HepG2 (cell line): ENCODE measurements around the gene FBXL13. TPM values are rescaled to one million over a fixed set of nuclear protein-coding genes. Genes with fewer than 3 reads are reported as not detected.

Experiments
- ATAC-seq: fragments of 200-7000 bp; cut with Tn5 transposase; 3 replicates; pipeline ENCODE4 v1.9.1; 2020; ENCODE audit warnings: mild to moderate bottlenecking, moderate library complexity
- BruUV-seq: library from RNA; stranded (reverse); fragments of 400-500 nt; replicated peaks from 2 replicates; lab custom pipeline; 2021; lab: Mats Ljungman, UMichigan
- CTCF ChIA-PET: fragments of 300-600 bp; formaldehyde crosslinking; extraction: SDS; loops from one replicate; lab custom pipeline; 2021; ENCODE audit warnings: low total read pairs, inconsistent platforms, low intra/inter-chr PET ratio; lab: Yijun Ruan, JAX
- POLR2A ChIA-PET: fragments of 350-600 bp; sonication (Branson Sonifier 250); formaldehyde crosslinking; loops from one replicate; lab custom pipeline; 2020; ENCODE audit warnings: antibody characterized with exemption, inconsistent platforms; lab: Yijun Ruan, JAX
- DNase-seq: peaks from one replicate; pipeline ENCODE4 v3.0.0-alpha.2; 2015; ENCODE audit warnings: low spot score
- FAIRE-seq: peaks from 3 replicates; lab custom pipeline; 2011; peaks lifted over from hg19 to GRCh38; lab: Jason Lieb, UNC
- H2AFZ ChIP-seq: one replicate; pipeline ENCODE4 v1.6.1; 2011; ENCODE audit warnings: low read length, inconsistent platforms
- H3K27ac ChIP-seq: fragments of 300-600 bp; 3 replicates; pipeline ENCODE4 v1.8.0; 2011; ENCODE audit warnings: mixed run types, mild to moderate bottlenecking, mixed read lengths, low read length, inconsistent platforms; ENCODE audit not compliant: insufficient read depth; ENCODE audit errors: extremely low read length
- H3K27me3 ChIP-seq, 2 experiments: fragments of 200-600 bp in 1 of 2; 2 replicates in 1 of 2; 3 replicates in 1 of 2; pipeline versions ENCODE4 v1.6.0 to v1.8.0; 2011; ENCODE audit warnings: low read length in 2 of 2, mild to moderate bottlenecking in 2 of 2, moderate library complexity in 2 of 2, inconsistent platforms in 1 of 2; ENCODE audit not compliant: insufficient read depth in 2 of 2, control insufficient read depth in 1 of 2
- H3K36me3 ChIP-seq, 2 experiments: fragments of 200-600 bp in 1 of 2; replicated peaks in 1 of 2; 2 replicates in 1 of 2; 3 replicates in 1 of 2; pipeline versions ENCODE4 v1.5.1 to v1.8.0; 2011; ENCODE audit warnings: low read length in 2 of 2, inconsistent platforms in 1 of 2; ENCODE audit not compliant: insufficient read depth in 2 of 2, control insufficient read depth in 1 of 2
- H3K4me1 ChIP-seq: 2 replicates; pipeline ENCODE4 v1.5.1; 2012; ENCODE audit warnings: low read length, inconsistent platforms; ENCODE audit not compliant: insufficient read depth
- H3K4me2 ChIP-seq: 2 replicates; pipeline ENCODE4 v1.6.0; 2011; ENCODE audit warnings: low read depth, low read length, inconsistent platforms
- H3K4me3 ChIP-seq, 3 experiments: fragments of 200-600 bp in 1 of 3; sonication (generic), shearing (Covaris generic) in 1 of 3; replicated peaks in 1 of 3; 2 replicates each; pipeline ENCODE4 v1.5.1; 2011 to 2016; ENCODE audit warnings: low read length in 3 of 3, inconsistent platforms in 2 of 3, low read depth in 2 of 3, mild to moderate bottlenecking in 2 of 3, control low read depth in 1 of 3, mixed read lengths in 1 of 3; ENCODE audit not compliant: insufficient read depth in 1 of 3
- H3K79me2 ChIP-seq: one replicate; pipeline ENCODE4 v1.6.1; 2011; ENCODE audit warnings: low read length, inconsistent platforms; ENCODE audit not compliant: insufficient read depth
- H3K9ac ChIP-seq: 2 replicates; pipeline ENCODE4 v1.6.0; 2011; ENCODE audit warnings: mild to moderate bottlenecking, low read depth, low read length, inconsistent platforms; ENCODE audit not compliant: insufficient read depth
- H3K9me3 ChIP-seq: 2 replicates; pipeline ENCODE4 v1.5.1; 2012; ENCODE audit warnings: mild to moderate bottlenecking, low read length
- H4K20me1 ChIP-seq: 2 replicates; pipeline ENCODE4 v1.6.0; 2011; ENCODE audit warnings: inconsistent platforms, mild to moderate bottlenecking, low read length, moderate library complexity; ENCODE audit not compliant: insufficient read depth
- ATF7 ChIP-seq, 2 experiments: fragments of 450-650 bp in 1 of 2; sonication (generic) in 1 of 2; formaldehyde crosslinking in 1 of 2; IDR thresholded peaks; 2 replicates each; pipeline versions ENCODE4 v1.4.0 to v1.6.1; 2016 to 2020; ENCODE audit warnings: antibody characterized with exemption in 1 of 2, mild to moderate bottlenecking in 1 of 2, missing genetic modification reagents in 1 of 2
- BCLAF1 ChIP-seq: fragments of 450-650 bp; IDR thresholded peaks from 2 replicates; pipeline ENCODE4 v1.6.1; 2017; ENCODE audit warnings: mild to moderate bottlenecking
- MAFK ChIP-seq, 2 experiments: IDR thresholded peaks in 1 of 2; conservative IDR thresholded peaks in 1 of 2; 2 replicates each; pipeline ENCODE4 v1.6.1; 2011; ENCODE audit warnings: improper control_type of control experiment in 2 of 2, low read length in 2 of 2
- PHB2 ChIP-seq: fragments of 450-650 bp; IDR thresholded peaks from 2 replicates; pipeline ENCODE4 v1.6.1; 2018; ENCODE audit not compliant: partially characterized antibody
- SAFB2 ChIP-seq: sonication (generic); formaldehyde crosslinking; IDR thresholded peaks from 2 replicates; pipeline ENCODE4 v1.5.1; 2020; ENCODE audit warnings: missing genetic modification reagents, low read depth, mild to moderate bottlenecking, borderline replicate concordance
- SMC3 ChIP-seq: IDR thresholded peaks from 2 replicates; pipeline ENCODE4 v1.6.1; 2011; ENCODE audit warnings: low read length, improper control_type of control experiment
- STAG1 ChIP-seq: sonication (generic); formaldehyde crosslinking; IDR thresholded peaks from 2 replicates; pipeline ENCODE4 v1.4.0; 2020; ENCODE audit warnings: missing genetic modification reagents
- TGIF2 ChIP-seq: IDR thresholded peaks from 2 replicates; pipeline ENCODE4 v1.6.1; 2016; ENCODE audit warnings: control low read depth, missing compliant biosample characterization
- ZNF574 ChIP-seq: sonication (generic); formaldehyde crosslinking; IDR thresholded peaks from 2 replicates; pipeline ENCODE4 v1.4.0; 2020; ENCODE audit warnings: missing genetic modification reagents
- ZNF704 ChIP-seq: sonication (generic); formaldehyde crosslinking; IDR thresholded peaks from 2 replicates; pipeline ENCODE4 v1.8.1; 2023; ENCODE audit warnings: mild to moderate bottlenecking, inconsistent platforms, moderate library complexity, missing genetic modification reagents, borderline replicate concordance
- WGBS: methylation state at CpG from one replicate; pipeline ENCODE4 v1.1.6; 2017; ENCODE audit warnings: low lambda C conversion rate; 5-methylcytosine and 5-hydroxymethylcytosine counted together
- in situ Hi-C: cut with HindIII; loops from 2 replicates; pipeline ENCODE4 v1.10.0; 2017; ENCODE audit warnings: low pct_unique_long_range_greater_than_20kb; ENCODE audit not compliant: extremely low pct_ligation_motif_present
- intact Hi-C: fragments of 100-400 bp; cut with micrococcal nuclease; formaldehyde crosslinking; loops from one replicate; pipeline ENCODE4 v1.10.0; 2022; ENCODE audit not compliant: unreplicated experiment
- polyA plus RNA-seq, 8 experiments: library from polyadenylated mRNA; depleted of rRNA in 3 of 8; stranded (reverse) in 7 of 8; unstranded in 1 of 8; fragments of >200 nt; fragmentation: Illumina TruSeq in 4 of 8; extraction: Trizol in 4 of 8; gene quantifications; 2 replicates each; pipeline versions ENCODE4 v1.2.1 to v1.2.3, GENCODE V29; 2011 to 2016; ENCODE audit warnings: low read depth in 4 of 8, missing spikeins in 1 of 8, mixed read lengths in 1 of 8; ENCODE audit not compliant: insufficient read depth in 1 of 8
- total RNA-seq, 5 experiments: library from RNA; depleted of rRNA; stranded (reverse); fragments of >200 nt; fragmentation: Illumina TruSeq; extraction: Trizol; gene quantifications; 2 replicates each; pipeline ENCODE4 v1.2.3, GENCODE V29; 2016; ENCODE audit warnings: low read depth in 1 of 5

FBXL13 gene
- total and polyA plus RNA-seq, 2 of the 13 experiments (the other 11 are each of a cell fraction or from before 2014, with no cell fraction given), result 0.24 to 0.77 TPM

- TF ChIP-seq ZNF574, result no peak
- TF ChIP-seq TGIF2 (CRISPR knock-in tag), result no peak
- TF ChIP-seq BCLAF1, result no peak
- TF ChIP-seq PHB2, result no peak
- no peak for TF ChIP-seq SAFB2
These were observed 98.7 kb downstream of the FBXL13 start (continued) for GRCh38 chr7:102975854-102976253.

- FAIRE-seq, result no peak
- WGBS, result 47% methylated on average over 15 of the region's 15 CpGs
These were observed 100.0 kb downstream of the FBXL13 start for GRCh38 chr7:102974366-102975236.

More at GRCh38 chr7:102974366-102975236, 100.0 kb downstream of the FBXL13 start:
- Histone ChIP-seq H3K4me1 (no peaks in the 10 kb centered on the region), H2AFZ (no peak overlapping the region), H3K36me3 (no peaks in the 10 kb centered on the region), H3K79me2 (no peaks in the 10 kb centered on the region), H3K27ac (no peak overlapping the region), H4K20me1 (no peaks in the 10 kb centered on the region), H3K9me3 (no peaks in the 10 kb centered on the region), H3K9ac (no peak overlapping the region), H3K4me3 (no peak overlapping the region), H3K27me3 (no peaks in the 10 kb centered on the region; a peak in 1 of 5 replicates), H3K4me2 (no peak overlapping the region)
- POLR2A ChIA-PET, result no interaction called here
- peak; percentile 24; the same call in 1 of the 2 replicates for TF ChIP-seq STAG1
- peak; percentile 8; the same call in 1 of the 2 replicates for TF ChIP-seq SMC3
- no peak for TF ChIP-seq ATF7 (IDR thresholded peaks at IDR 0.05)
- no peak for TF ChIP-seq ATF7 (CRISPR knock-in tag; IDR thresholded peaks at IDR 0.05)
- no peak for TF ChIP-seq ZNF704 (CRISPR knock-in tag)
- 0 out of 4 replicates have a peak, but pooled peaks of 1 of the 2 experiments have one; percentile 22 for TF ChIP-seq MAFK (conservative IDR thresholded peaks at IDR 0.05 in 1 of 2, IDR thresholded peaks at IDR 0.05 in 1 of 2; ENCODE audit: low read length in 2 of 2)
- DNase-seq (no peak), ATAC-seq (no peak; the same call in 2 of the 3 replicates)
- in situ Hi-C loops, result no loop called here
- no TSS peak for BruUV-seq
- CTCF ChIA-PET, result no interaction called here
- intact Hi-C loops, result no loop called here
